K562 (cell line): ENCODE measurements around the gene CCDC33. TPM values are rescaled to one million over a fixed set of nuclear protein-coding genes. Genes with fewer than 3 reads are reported as not detected.
A peak's percentile ranks its signal among the peaks of the same experiment; 100 is the strongest.

Source experiments
- BRF1 ChIP-seq: IDR thresholded peaks from 3 replicates; pipeline ENCODE4 v1.6.1; 2011; ENCODE audit warnings: borderline replicate concordance, mild to moderate bottlenecking; ENCODE audit not compliant: insufficient read length; ENCODE audit errors: extremely low read depth
- CAMTA2 ChIP-seq: fragments of 250-450 bp; sonication (Bioruptor Pico); conservative IDR thresholded peaks from 2 replicates; pipeline ENCODE4 v1.5.1; 2022
- CSDE1 ChIP-seq, 2 experiments: fragments of 450-650 bp; IDR thresholded peaks; 2 replicates each; pipeline ENCODE4 v1.6.1; 2016; ENCODE audit warnings: mild to moderate bottlenecking in 1 of 2
- ERF ChIP-seq: fragments of 450-650 bp; formaldehyde crosslinking; IDR thresholded peaks from 2 replicates; pipeline ENCODE4 v1.4.0; 2020; ENCODE audit warnings: mild to moderate bottlenecking, mixed read lengths
- FOXP1 ChIP-seq: sonication (generic); formaldehyde crosslinking; IDR thresholded peaks from 2 replicates; pipeline ENCODE4 v1.8.0; 2022; ENCODE audit warnings: mild to moderate bottlenecking, missing genetic modification reagents
- JUND ChIP-seq, 2 experiments: IDR thresholded peaks; 2 replicates in 1 of 2; 3 replicates in 1 of 2; pipeline ENCODE4 v1.6.1; 2011; ENCODE audit warnings: borderline replicate concordance in 2 of 2, low read depth in 2 of 2, low read length in 2 of 2, improper control_type of control experiment in 1 of 2, missing biosample characterization in 1 of 2, missing genetic modification characterization in 1 of 2, missing genetic modification reagents in 1 of 2
- MEF2D ChIP-seq: conservative IDR thresholded peaks from 2 replicates; pipeline ENCODE4 v1.6.1; 2016; ENCODE audit warnings: low read depth, missing genetic modification characterization, missing compliant biosample characterization
- MTF1 ChIP-seq: fragments of 250-450 bp; sonication (Bioruptor Pico); IDR thresholded peaks from 2 replicates; pipeline ENCODE4 v1.9.0; 2021; ENCODE audit warnings: moderate library complexity, mild to moderate bottlenecking, inconsistent platforms, borderline replicate concordance
- NR2C1 ChIP-seq, 2 experiments: fragments of 450-650 bp; IDR thresholded peaks; 2 replicates each; pipeline ENCODE4 v1.6.1; 2017; ENCODE audit warnings: mild to moderate bottlenecking in 2 of 2, antibody characterized with exemption in 1 of 2, inconsistent platforms in 1 of 2, missing compliant biosample characterization in 1 of 2, missing genetic modification characterization in 1 of 2
- NRF1 ChIP-seq, 2 experiments: fragments of 450-650 bp; IDR thresholded peaks in 1 of 2; conservative IDR thresholded peaks in 1 of 2; 2 replicates each; pipeline ENCODE4 v1.6.1; 2014; ENCODE audit warnings: mild to moderate bottlenecking in 2 of 2
- PHB2 ChIP-seq: fragments of 450-650 bp; IDR thresholded peaks from 2 replicates; pipeline ENCODE4 v1.6.1; 2017; ENCODE audit warnings: low read depth
- RBBP5 ChIP-seq: fragments of 200-600 bp; sonication (generic); IDR thresholded peaks from 2 replicates; pipeline ENCODE4 v1.6.1; 2012; ENCODE audit warnings: borderline replicate concordance, mild to moderate bottlenecking, low read length, control low read depth, inconsistent platforms; ENCODE audit not compliant: insufficient read depth, poor library complexity, severe bottlenecking
- RCOR1 ChIP-seq, 2 experiments: IDR thresholded peaks; 2 replicates each; pipeline ENCODE4 v1.6.1; 2012; ENCODE audit warnings: low read depth in 2 of 2, low read length in 2 of 2, borderline replicate concordance in 1 of 2, improper control_type of control experiment in 1 of 2
- SMC3 ChIP-seq: conservative IDR thresholded peaks from 2 replicates; pipeline ENCODE4 v1.6.1; 2011; ENCODE audit warnings: low read depth, low read length, improper control_type of control experiment; ENCODE audit not compliant: insufficient read depth
- SP2 ChIP-seq: IDR thresholded peaks from 2 replicates; pipeline ENCODE4 v1.6.1; 2011; ENCODE audit warnings: mild to moderate bottlenecking, low read depth, low read length, moderate library complexity; ENCODE audit not compliant: poor library complexity, severe bottlenecking; ENCODE audit errors: extremely low read depth
- TGIF2 ChIP-seq: sonication (generic); formaldehyde crosslinking; IDR thresholded peaks from 2 replicates; pipeline ENCODE4 v1.8.1; 2022; ENCODE audit warnings: mild to moderate bottlenecking, missing genetic modification reagents, moderate library complexity
- TOE1 ChIP-seq, 2 experiments: fragments of 450-650 bp in 1 of 2; sonication (generic) in 1 of 2; formaldehyde crosslinking in 1 of 2; IDR thresholded peaks; 2 replicates each; pipeline versions ENCODE4 v1.7.1 to v1.8.0; 2016 to 2022; ENCODE audit warnings: borderline replicate concordance in 2 of 2, mild to moderate bottlenecking in 2 of 2, antibody characterized with exemption in 1 of 2, inconsistent platforms in 1 of 2, low read depth in 1 of 2, missing genetic modification reagents in 1 of 2, moderate library complexity in 1 of 2
- ZFX ChIP-seq: sonication (generic); formaldehyde crosslinking; IDR thresholded peaks from 2 replicates; pipeline ENCODE4 v1.8.0; 2022; ENCODE audit warnings: mild to moderate bottlenecking, missing genetic modification reagents, moderate library complexity
- ZNF444 ChIP-seq: fragments of 250-450 bp; sonication (Bioruptor Pico); IDR thresholded peaks from 2 replicates; pipeline ENCODE4 v1.4.0; 2020; ENCODE audit warnings: mild to moderate bottlenecking, moderate library complexity
- ZNF696 ChIP-seq: fragments of 250-450 bp; sonication (Bioruptor Pico); conservative IDR thresholded peaks from 2 replicates; pipeline ENCODE4 v1.4.0; 2020; ENCODE audit warnings: mild to moderate bottlenecking, moderate library complexity
- polyA plus RNA-seq, 8 experiments: library from polyadenylated mRNA; depleted of rRNA in 4 of 8; stranded (reverse) in 5 of 8; unstranded in 3 of 8; fragments of >200 nt; fragmentation: Nextera tagmentation in 2 of 8; fragmentation: Illumina TruSeq in 1 of 8; extraction: Ambion mirVana in 2 of 8; extraction: Trizol in 1 of 8; gene quantifications; 2 replicates each; pipeline versions ENCODE4 v1.2.1 to v1.2.3, GENCODE V29; 2011 to 2014; ENCODE audit warnings: inconsistent platforms in 1 of 8, missing spikeins in 1 of 8
- total RNA-seq, 7 experiments: library from RNA; depleted of rRNA in 6 of 7; stranded (reverse); fragments of >200 nt in 6 of 7; fragmentation: Illumina TruSeq in 2 of 7; extraction: Trizol in 2 of 7; gene quantifications; 2 replicates each; pipeline versions ENCODE4 v1.2.1 to v1.2.3, GENCODE V29; 2011 to 2021; ENCODE audit warnings: low replicate concordance in 1 of 7
- TF ChIP-seq, protein P1 (sequence below): fragments of 450-650 bp; IDR thresholded peaks from 2 replicates; pipeline ENCODE4 v1.6.1; 2016
- TF ChIP-seq, protein P2 (sequence below): fragments of 450-650 bp; IDR thresholded peaks from 2 replicates; pipeline ENCODE4 v1.6.1; 2016; ENCODE audit warnings: antibody characterized with exemption

CCDC33 gene
- total and polyA plus RNA-seq, 9 of the 15 experiments (the other 6 are each of a cell fraction or from before 2014, with no cell fraction given) = 0.08 to 1.1 (median 0.15) TPM; not detected in 4

DNA sequence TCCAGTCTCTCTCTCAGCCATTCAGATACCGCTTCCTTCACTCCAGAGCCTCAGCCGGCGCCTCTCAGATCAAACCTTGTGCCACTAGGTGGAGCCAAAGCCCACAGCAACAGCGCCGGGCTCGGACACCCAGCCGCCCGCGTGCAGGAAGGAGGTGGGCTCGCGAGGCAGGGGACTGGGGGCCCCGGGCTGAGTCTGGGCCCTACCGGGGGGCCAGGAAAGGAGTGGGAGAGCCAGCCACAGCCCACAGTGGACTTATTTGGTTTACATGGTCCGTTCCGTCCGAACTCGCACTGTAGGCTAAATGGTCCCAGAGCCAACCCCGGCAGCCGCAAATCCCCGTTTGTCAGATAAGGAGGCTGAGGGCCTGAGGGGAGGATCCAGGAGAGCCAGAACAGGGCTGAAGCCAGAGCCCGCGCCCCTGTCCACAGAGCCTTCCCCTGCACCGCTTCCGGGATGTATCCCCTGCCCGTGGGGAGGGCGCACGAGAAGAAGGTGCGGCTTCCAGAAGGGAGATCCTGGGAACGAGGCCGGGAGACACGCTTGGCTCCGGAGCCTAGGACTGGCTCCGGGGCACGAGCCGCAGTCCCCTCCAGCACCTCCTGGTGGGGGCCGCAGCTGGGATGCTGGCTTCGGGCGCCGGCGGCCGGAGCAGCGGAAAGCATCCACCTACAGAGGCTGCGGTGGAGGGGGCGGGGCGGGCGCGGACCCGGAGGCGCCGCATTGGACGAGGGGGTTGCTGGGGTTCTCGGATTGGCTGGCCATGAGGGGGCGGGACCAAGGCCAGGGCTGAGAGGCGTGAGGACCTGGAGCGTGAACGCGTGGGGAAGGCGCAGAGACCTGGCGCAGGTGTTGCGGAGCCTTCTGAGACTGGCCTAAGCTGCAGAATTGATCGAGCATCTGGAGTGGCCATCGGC lies 137.9 kb downstream of the CCDC33 start (continued):
- TF ChIP-seq TGIF2 (CRISPR knock-in tag) (no peak), RBBP5 (no peak), NR2C1 (IDR thresholded peaks at IDR 0.05) (no peak), NR2C1 (tag; IDR thresholded peaks at IDR 0.05) (no peak), ZNF444 (CRISPR knock-in tag) (no peak), ERF (0 out of 2 replicates have a peak, but pooled peaks have one; percentile 57), SP2 (peak; percentile 59), CSDE1 (IDR thresholded peaks at IDR 0.05) (no peak), CAMTA2 (CRISPR knock-in tag) (no peak), SMC3 (peak; percentile 85), ZFX (CRISPR knock-in tag) (no peak; the same call in 1 of the 2 replicates), FOXP1 (CRISPR knock-in tag) (peak; percentile 46; the same call in 1 of the 2 replicates), JUND (IDR thresholded peaks at IDR 0.05; ENCODE audit: borderline replicate concordance, low read depth, low read length) (no peak), JUND (tag; IDR thresholded peaks at IDR 0.05; ENCODE audit: borderline replicate concordance, low read depth, low read length) (no peak), RCOR1 (IDR thresholded peaks at IDR 0.05; ENCODE audit: borderline replicate concordance in 1 of 2, low read depth in 2 of 2, low read length in 2 of 2) (peak in 1 of 2 experiments; percentile 7; a peak in 1 of 4 replicates), MTF1 (CRISPR knock-in tag) (no peak), ZNF696 (CRISPR knock-in tag) (no peak), BRF1 (no peak), NRF1 (conservative IDR thresholded peaks at IDR 0.05 in 1 of 2, IDR thresholded peaks at IDR 0.05 in 1 of 2) (peak; percentile 76 to 82), MEF2D (tag) (no peak), TOE1 (IDR thresholded peaks at IDR 0.05; ENCODE audit: borderline replicate concordance) (no peak), TOE1 (CRISPR knock-in tag; IDR thresholded peaks at IDR 0.05; ENCODE audit: borderline replicate concordance, low read depth) (no peak), PHB2 (no peak)
- TF ChIP-seq, protein P1, sequence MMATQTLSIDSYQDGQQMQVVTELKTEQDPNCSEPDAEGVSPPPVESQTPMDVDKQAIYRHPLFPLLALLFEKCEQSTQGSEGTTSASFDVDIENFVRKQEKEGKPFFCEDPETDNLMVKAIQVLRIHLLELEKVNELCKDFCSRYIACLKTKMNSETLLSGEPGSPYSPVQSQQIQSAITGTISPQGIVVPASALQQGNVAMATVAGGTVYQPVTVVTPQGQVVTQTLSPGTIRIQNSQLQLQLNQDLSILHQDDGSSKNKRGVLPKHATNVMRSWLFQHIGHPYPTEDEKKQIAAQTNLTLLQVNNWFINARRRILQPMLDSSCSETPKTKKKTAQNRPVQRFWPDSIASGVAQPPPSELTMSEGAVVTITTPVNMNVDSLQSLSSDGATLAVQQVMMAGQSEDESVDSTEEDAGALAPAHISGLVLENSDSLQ = peak; percentile 17; the same call in 1 of the 2 replicates
- TF ChIP-seq, protein P2, sequence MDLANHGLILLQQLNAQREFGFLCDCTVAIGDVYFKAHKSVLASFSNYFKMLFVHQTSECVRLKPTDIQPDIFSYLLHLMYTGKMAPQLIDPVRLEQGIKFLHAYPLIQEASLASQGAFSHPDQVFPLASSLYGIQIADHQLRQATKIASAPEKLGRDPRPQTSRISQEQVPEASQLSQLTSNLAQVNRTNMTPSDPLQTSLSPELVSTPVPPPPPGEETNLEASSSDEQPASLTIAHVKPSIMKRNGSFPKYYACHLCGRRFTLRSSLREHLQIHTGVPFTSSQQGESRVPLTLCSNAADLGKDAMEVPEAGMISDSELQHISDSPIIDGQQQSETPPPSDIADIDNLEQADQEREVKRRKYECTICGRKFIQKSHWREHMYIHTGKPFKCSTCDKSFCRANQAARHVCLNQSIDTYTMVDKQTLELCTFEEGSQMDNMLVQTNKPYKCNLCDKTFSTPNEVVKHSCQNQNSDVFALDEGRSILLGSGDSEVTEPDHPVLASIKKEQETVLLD = no peak
